Measurements from ENCODE around the gene TBC1D14.
A peak's percentile ranks its signal among the peaks of the same experiment; 100 is the strongest.

The TBC1D14 gene

GRCh38 chr4:6909113-6909969, at the start of gene TBC1D14:
Gene TBC1D14, plus strand, starts transcription at chr4:6909826. Its CDS starts 13,564 bp downstream, at chr4:6923390.
- Histone ChIP-seq H3K4me1 (ENCODE audit: control insufficient read depth, insufficient read depth, low read length) (peaks cover 10% of the 10 kb centered on the region), H3K27ac (ENCODE audit: low read length) (no peak within 1 kb of the TSS), H3K4me3 (ENCODE audit: low read length) (peak within 1 kb of the TSS; percentile 93), H3K36me3 (ENCODE audit: control insufficient read depth, insufficient read depth, low read length) (no peaks in the 10 kb centered on the region), H3K27me3 (ENCODE audit: control insufficient read depth, insufficient read depth, low read length) (no peaks in the 10 kb centered on the region), H3K9me3 (ENCODE audit: control insufficient read depth, insufficient read depth, low read length) (no peaks in the 10 kb centered on the region)
- no CpG with 5 or more reads among the region's 108 CpGs for WGBS (ENCODE audit: insufficient coverage, insufficient read length)
- no peak for DNase-seq (ENCODE audit: low read depth, low spot score)

DNA sequence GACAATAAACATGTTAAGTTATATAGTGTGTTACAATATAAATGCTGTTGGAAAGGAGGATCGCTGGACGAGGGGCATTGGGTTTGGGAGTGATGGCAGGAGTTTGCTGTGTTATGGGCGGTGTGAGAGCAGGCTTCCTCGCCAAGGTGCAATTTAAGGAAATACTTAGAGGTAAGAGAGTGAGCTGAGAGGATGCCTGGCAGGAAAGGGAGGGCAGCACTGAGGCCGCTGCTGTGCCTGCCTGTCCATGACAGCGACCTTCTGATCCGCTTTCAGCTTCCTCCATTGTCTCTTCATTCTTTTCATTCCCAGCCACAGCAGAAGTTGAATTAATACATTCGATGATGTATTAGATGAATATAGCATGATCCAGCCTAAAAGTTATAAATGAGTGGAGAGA, 41.2 kb upstream of the TBC1D14 start:
- Histone ChIP-seq H3K27ac (ENCODE audit: low read length) (no peak overlapping the region), H3K27me3 (ENCODE audit: control insufficient read depth, insufficient read depth, low read length) (no peaks in the 10 kb centered on the region), H3K4me1 (ENCODE audit: control insufficient read depth, insufficient read depth, low read length) (no peaks in the 10 kb centered on the region), H3K9me3 (ENCODE audit: control insufficient read depth, insufficient read depth, low read length) (no peaks in the 10 kb centered on the region), H3K36me3 (ENCODE audit: control insufficient read depth, insufficient read depth, low read length) (peaks cover 4% of the 10 kb centered on the region; the same call in 1 of the 2 replicates), H3K4me3 (ENCODE audit: low read length) (no peak overlapping the region)
- no peak for DNase-seq (ENCODE audit: low read depth, low spot score)
- no CpG with 5 or more reads among the region's 8 CpGs for WGBS (ENCODE audit: insufficient coverage, insufficient read length)

DNA sequence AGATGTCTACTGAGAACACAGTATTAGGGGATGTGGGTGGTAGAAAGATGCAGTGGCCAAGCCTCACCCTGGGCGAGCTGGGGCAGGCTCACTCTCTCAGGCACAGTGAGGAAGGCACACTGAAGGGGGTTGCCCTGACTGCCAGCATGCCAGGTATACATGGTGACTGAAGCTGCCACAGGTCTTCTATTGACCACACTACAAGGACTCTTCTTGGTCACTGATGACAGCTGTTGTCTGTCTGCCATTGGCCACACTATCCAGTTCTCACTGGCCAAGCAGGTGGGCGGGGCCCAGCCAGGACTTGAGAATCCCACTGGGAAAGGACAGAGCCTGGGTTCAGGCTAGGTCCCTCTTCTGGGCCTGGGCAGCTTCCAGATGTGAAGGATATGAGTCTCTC, 39.7 kb upstream of the TBC1D14 start:
- no peak overlapping the region for H3K27ac ChIP-seq (ENCODE audit: low read length)
- no peaks in the 10 kb centered on the region for H3K4me1 ChIP-seq (ENCODE audit: control insufficient read depth, insufficient read depth, low read length)
- no peaks in the 10 kb centered on the region for H3K27me3 ChIP-seq (ENCODE audit: control insufficient read depth, insufficient read depth, low read length)
- no CpG with 5 or more reads among the region's 2 CpGs for whole genome bisulfite sequencing (ENCODE audit: insufficient coverage, insufficient read length)
- DNase-seq (ENCODE audit: low read depth, low spot score) = no peak
- no peak overlapping the region for H3K4me3 ChIP-seq (ENCODE audit: low read length)
- H3K9me3 ChIP-seq (ENCODE audit: control insufficient read depth, insufficient read depth, low read length) = no peaks in the 10 kb centered on the region
- peaks cover 4% of the 10 kb centered on the region; the same call in 1 of the 2 replicates for H3K36me3 ChIP-seq (ENCODE audit: control insufficient read depth, insufficient read depth, low read length)

GRCh38 chr4:6873291-6873690, 36.3 kb upstream of the TBC1D14 start:
- peaks cover 6% of the 10 kb centered on the region; the same call in 1 of the 2 replicates for H3K36me3 ChIP-seq (ENCODE audit: control insufficient read depth, insufficient read depth, low read length)
- H3K9me3 ChIP-seq (ENCODE audit: control insufficient read depth, insufficient read depth, low read length) = no peaks in the 10 kb centered on the region
- H3K27ac ChIP-seq (ENCODE audit: low read length) = no peak overlapping the region
- H3K4me3 ChIP-seq (ENCODE audit: low read length) = no peak overlapping the region
- no peaks in the 10 kb centered on the region for H3K4me1 ChIP-seq (ENCODE audit: control insufficient read depth, insufficient read depth, low read length)
- no peak for DNase-seq (ENCODE audit: low read depth, low spot score)
- no peaks in the 10 kb centered on the region for H3K27me3 ChIP-seq (ENCODE audit: control insufficient read depth, insufficient read depth, low read length)

- Histone ChIP-seq H3K27me3 (ENCODE audit: control insufficient read depth, insufficient read depth, low read length) (no peaks in the 10 kb centered on the region), H3K36me3 (ENCODE audit: control insufficient read depth, insufficient read depth, low read length) (peaks cover 6% of the 10 kb centered on the region; the same call in 1 of the 2 replicates), H3K9me3 (ENCODE audit: control insufficient read depth, insufficient read depth, low read length) (no peaks in the 10 kb centered on the region), H3K4me1 (ENCODE audit: control insufficient read depth, insufficient read depth, low read length) (no peaks in the 10 kb centered on the region), H3K4me3 (ENCODE audit: low read length) (no peak overlapping the region), H3K27ac (ENCODE audit: low read length) (no peak overlapping the region)
- no CpG with 5 or more reads among the region's 3 CpGs for WGBS (ENCODE audit: insufficient coverage, insufficient read length)
- no peak for DNase-seq (ENCODE audit: low read depth, low spot score)
Observed at GRCh38 chr4:6873792-6874461, 35.7 kb upstream of the TBC1D14 start.

GRCh38 chr4:6874981-6875380, 34.6 kb upstream of the TBC1D14 start:
- no CpG with 5 or more reads among the region's 4 CpGs for WGBS (ENCODE audit: insufficient coverage, insufficient read length)
- Histone ChIP-seq H3K4me3 (ENCODE audit: low read length) (no peak overlapping the region), H3K27me3 (ENCODE audit: control insufficient read depth, insufficient read depth, low read length) (no peaks in the 10 kb centered on the region), H3K27ac (ENCODE audit: low read length) (no peak overlapping the region), H3K4me1 (ENCODE audit: control insufficient read depth, insufficient read depth, low read length) (no peaks in the 10 kb centered on the region), H3K9me3 (ENCODE audit: control insufficient read depth, insufficient read depth, low read length) (no peaks in the 10 kb centered on the region), H3K36me3 (ENCODE audit: control insufficient read depth, insufficient read depth, low read length) (peaks cover 12% of the 10 kb centered on the region; the same call in 1 of the 2 replicates)
- no peak for DNase-seq (ENCODE audit: low read depth, low spot score)

GRCh38 chr4:6875431-6875831, 34.2 kb upstream of the TBC1D14 start:
- no peak overlapping the region for H3K27ac ChIP-seq (ENCODE audit: low read length)
- no CpG with 5 or more reads among the region's 4 CpGs for WGBS (ENCODE audit: insufficient coverage, insufficient read length)

GRCh38 chr4:6876440-6876839, 33.2 kb upstream of the TBC1D14 start:
- WGBS (ENCODE audit: insufficient coverage, insufficient read length) = no CpG with 5 or more reads among the region's 5 CpGs
- DNase-seq (ENCODE audit: low read depth, low spot score) = no peak
- Histone ChIP-seq H3K36me3 (ENCODE audit: control insufficient read depth, insufficient read depth, low read length) (peaks cover 12% of the 10 kb centered on the region; the same call in 1 of the 2 replicates), H3K4me1 (ENCODE audit: control insufficient read depth, insufficient read depth, low read length) (no peaks in the 10 kb centered on the region), H3K9me3 (ENCODE audit: control insufficient read depth, insufficient read depth, low read length) (no peaks in the 10 kb centered on the region), H3K27me3 (ENCODE audit: control insufficient read depth, insufficient read depth, low read length) (no peaks in the 10 kb centered on the region), H3K4me3 (ENCODE audit: low read length) (no peak overlapping the region), H3K27ac (ENCODE audit: low read length) (no peak overlapping the region)

More at GRCh38 chr4:6875431-6875831, 34.2 kb upstream of the TBC1D14 start:
- Histone ChIP-seq H3K36me3 (ENCODE audit: control insufficient read depth, insufficient read depth, low read length) (peaks cover 12% of the 10 kb centered on the region; the same call in 1 of the 2 replicates), H3K4me1 (ENCODE audit: control insufficient read depth, insufficient read depth, low read length) (no peaks in the 10 kb centered on the region), H3K4me3 (ENCODE audit: low read length) (no peak overlapping the region), H3K9me3 (ENCODE audit: control insufficient read depth, insufficient read depth, low read length) (no peaks in the 10 kb centered on the region), H3K27me3 (ENCODE audit: control insufficient read depth, insufficient read depth, low read length) (no peaks in the 10 kb centered on the region)
- DNase-seq (ENCODE audit: low read depth, low spot score) = no peak

DNA sequence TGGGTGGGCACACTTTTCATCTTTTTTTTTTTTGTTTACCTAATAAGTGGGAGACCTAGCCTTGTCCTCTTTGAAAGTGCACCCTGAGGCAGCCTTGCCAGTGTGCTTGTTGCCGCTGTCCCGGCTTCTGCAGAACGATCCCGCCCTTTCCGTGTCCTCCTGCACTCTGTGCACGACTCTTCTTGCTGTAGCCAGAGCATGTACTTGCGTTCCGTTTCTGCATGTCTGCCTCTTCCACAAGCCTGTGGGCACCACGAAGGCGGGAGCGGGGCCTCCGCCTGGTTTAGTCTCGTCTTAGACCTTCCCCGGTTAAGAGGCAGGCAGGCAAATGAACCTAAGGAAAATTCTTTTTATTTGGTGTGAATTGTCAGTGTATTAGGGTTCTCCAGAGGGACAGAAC, 32.6 kb upstream of the TBC1D14 start:
- Histone ChIP-seq H3K36me3 (ENCODE audit: control insufficient read depth, insufficient read depth, low read length) (peaks cover 8% of the 10 kb centered on the region; the same call in 1 of the 2 replicates), H3K27ac (ENCODE audit: low read length) (no peak overlapping the region), H3K4me1 (ENCODE audit: control insufficient read depth, insufficient read depth, low read length) (no peaks in the 10 kb centered on the region), H3K27me3 (ENCODE audit: control insufficient read depth, insufficient read depth, low read length) (no peaks in the 10 kb centered on the region), H3K4me3 (ENCODE audit: low read length) (no peak overlapping the region), H3K9me3 (ENCODE audit: control insufficient read depth, insufficient read depth, low read length) (no peaks in the 10 kb centered on the region)
- WGBS (ENCODE audit: insufficient coverage, insufficient read length) = no CpG with 5 or more reads among the region's 14 CpGs
- no peak for DNase-seq (ENCODE audit: low read depth, low spot score)

DNA sequence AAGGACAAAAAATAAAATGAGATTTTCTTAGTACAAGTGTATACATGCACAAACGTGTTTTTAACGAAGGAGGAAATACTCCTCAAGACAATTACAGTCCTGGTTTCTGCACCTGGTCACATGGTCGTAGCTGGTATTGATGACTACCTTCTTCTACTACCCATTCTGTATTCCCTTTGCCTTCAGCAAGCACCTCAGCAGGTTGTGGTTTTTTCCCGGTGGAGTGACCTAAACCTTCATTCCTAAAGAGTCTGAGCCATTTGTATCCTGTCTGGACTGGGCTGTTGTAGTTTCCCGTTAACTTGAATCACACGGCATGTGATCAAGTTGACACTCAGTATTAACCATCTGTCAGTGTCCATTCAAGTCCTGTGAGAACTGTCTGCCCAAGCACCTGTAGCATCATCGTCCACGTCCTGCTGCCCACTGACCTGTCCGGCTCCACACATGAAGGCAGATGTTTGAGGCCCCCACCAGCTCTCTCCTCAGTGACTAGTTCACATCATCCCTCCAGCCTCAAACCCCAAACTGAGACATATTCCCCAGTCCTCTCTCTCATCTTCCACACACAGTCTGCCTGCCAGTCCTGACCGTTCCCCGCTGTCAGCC, 31.1 kb upstream of the TBC1D14 start:
- DNase-seq (ENCODE audit: low read depth, low spot score) = no peak
- Histone ChIP-seq H3K9me3 (ENCODE audit: control insufficient read depth, insufficient read depth, low read length) (no peaks in the 10 kb centered on the region), H3K4me3 (ENCODE audit: low read length) (no peak overlapping the region), H3K27me3 (ENCODE audit: control insufficient read depth, insufficient read depth, low read length) (no peaks in the 10 kb centered on the region), H3K27ac (ENCODE audit: low read length) (no peak overlapping the region), H3K4me1 (ENCODE audit: control insufficient read depth, insufficient read depth, low read length) (no peaks in the 10 kb centered on the region), H3K36me3 (ENCODE audit: control insufficient read depth, insufficient read depth, low read length) (peaks cover 8% of the 10 kb centered on the region; the same call in 1 of the 2 replicates)
- no CpG with 5 or more reads among the region's 11 CpGs for WGBS (ENCODE audit: insufficient coverage, insufficient read length)
